ENCODE measurements around the gene SLC39A11.

DNA sequence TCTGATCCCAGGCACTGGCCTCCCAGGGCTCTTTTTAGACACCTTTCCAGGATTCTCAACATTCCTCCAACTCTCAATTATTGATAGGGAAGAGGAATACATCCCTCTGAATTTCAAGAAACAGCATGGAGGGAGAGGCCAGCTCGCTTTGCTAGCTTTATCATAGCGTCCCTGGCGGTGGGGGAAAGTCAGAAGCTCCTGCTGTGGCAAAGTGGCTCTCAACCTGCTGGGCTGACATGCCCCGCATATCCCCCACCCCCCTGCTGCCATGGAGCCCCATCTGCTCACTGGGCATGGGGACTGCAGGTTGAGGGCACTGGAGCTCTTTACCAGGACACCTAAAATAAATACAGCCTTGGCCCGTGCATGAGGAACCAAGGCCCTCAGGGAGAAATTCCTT is 140.3 kb downstream of the SLC39A11 start:
- TF ChIP-seq EZH2phosphoT487 (IDR thresholded peaks at IDR 0.05; ENCODE audit: low read length) (no peak), EZH2 (optimal IDR thresholded peaks at IDR 0.05; ENCODE audit: low read depth, low read length) (no peak)
- TF ChIP-seq, protein P1, sequence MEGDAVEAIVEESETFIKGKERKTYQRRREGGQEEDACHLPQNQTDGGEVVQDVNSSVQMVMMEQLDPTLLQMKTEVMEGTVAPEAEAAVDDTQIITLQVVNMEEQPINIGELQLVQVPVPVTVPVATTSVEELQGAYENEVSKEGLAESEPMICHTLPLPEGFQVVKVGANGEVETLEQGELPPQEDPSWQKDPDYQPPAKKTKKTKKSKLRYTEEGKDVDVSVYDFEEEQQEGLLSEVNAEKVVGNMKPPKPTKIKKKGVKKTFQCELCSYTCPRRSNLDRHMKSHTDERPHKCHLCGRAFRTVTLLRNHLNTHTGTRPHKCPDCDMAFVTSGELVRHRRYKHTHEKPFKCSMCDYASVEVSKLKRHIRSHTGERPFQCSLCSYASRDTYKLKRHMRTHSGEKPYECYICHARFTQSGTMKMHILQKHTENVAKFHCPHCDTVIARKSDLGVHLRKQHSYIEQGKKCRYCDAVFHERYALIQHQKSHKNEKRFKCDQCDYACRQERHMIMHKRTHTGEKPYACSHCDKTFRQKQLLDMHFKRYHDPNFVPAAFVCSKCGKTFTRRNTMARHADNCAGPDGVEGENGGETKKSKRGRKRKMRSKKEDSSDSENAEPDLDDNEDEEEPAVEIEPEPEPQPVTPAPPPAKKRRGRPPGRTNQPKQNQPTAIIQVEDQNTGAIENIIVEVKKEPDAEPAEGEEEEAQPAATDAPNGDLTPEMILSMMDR (IDR thresholded peaks at IDR 0.05; ENCODE audit: low read length) = no peak

Data from MM.1S (cell line).